Measurements from ENCODE around the gene MBOAT1. TPM values are rescaled to one million over a fixed set of nuclear protein-coding genes. Genes with fewer than 3 reads are reported as not detected.

The MBOAT1 gene, protein sequence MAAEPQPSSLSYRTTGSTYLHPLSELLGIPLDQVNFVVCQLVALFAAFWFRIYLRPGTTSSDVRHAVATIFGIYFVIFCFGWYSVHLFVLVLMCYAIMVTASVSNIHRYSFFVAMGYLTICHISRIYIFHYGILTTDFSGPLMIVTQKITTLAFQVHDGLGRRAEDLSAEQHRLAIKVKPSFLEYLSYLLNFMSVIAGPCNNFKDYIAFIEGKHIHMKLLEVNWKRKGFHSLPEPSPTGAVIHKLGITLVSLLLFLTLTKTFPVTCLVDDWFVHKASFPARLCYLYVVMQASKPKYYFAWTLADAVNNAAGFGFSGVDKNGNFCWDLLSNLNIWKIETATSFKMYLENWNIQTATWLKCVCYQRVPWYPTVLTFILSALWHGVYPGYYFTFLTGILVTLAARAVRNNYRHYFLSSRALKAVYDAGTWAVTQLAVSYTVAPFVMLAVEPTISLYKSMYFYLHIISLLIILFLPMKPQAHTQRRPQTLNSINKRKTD
- total RNA-seq, result 10 to 100 TPM; 11.1 to 47.2 (median 19.2) TPM
- 1 to 10 TPM; 2.4 to 5.5 (median 2.9) TPM for polyA plus RNA-seq
- long read RNA-seq, donor 1, partial matches to known transcripts, result 0 of 1 reads
- long read RNA-seq, donor 1, other reads (novel, unspliced or antisense), result 0 of 1 reads
- long read RNA-seq, donor 2, partial matches to known transcripts, result 0 of 1 reads
- long read RNA-seq, donor 2, other reads (novel, unspliced or antisense), result 0 of 1 reads
- long read RNA-seq, donor 3, partial matches to known transcripts, result 0 of 2 reads
- long read RNA-seq, donor 3, other reads (novel, unspliced or antisense), result 0 of 2 reads
- long read RNA-seq, donor 4, result 0 reads
- long read RNA-seq, donor 5, partial matches to known transcripts, result 5 of 6 reads
- long read RNA-seq, donor 5, other reads (novel, unspliced or antisense), result 0 of 6 reads
- long read RNA-seq, donor 6, partial matches to known transcripts, result 10 of 13 reads
- long read RNA-seq, donor 6, other reads (novel, unspliced or antisense), result 0 of 13 reads
- long read RNA-seq, donor 7, result 0 reads
- long read RNA-seq, donor 8, partial matches to known transcripts, result 5 of 5 reads
- long read RNA-seq, donor 8, other reads (novel, unspliced or antisense), result 0 of 5 reads
- long read RNA-seq, donor 9, result 0 reads
- long read RNA-seq, donor 10, result 0 reads

DNA sequence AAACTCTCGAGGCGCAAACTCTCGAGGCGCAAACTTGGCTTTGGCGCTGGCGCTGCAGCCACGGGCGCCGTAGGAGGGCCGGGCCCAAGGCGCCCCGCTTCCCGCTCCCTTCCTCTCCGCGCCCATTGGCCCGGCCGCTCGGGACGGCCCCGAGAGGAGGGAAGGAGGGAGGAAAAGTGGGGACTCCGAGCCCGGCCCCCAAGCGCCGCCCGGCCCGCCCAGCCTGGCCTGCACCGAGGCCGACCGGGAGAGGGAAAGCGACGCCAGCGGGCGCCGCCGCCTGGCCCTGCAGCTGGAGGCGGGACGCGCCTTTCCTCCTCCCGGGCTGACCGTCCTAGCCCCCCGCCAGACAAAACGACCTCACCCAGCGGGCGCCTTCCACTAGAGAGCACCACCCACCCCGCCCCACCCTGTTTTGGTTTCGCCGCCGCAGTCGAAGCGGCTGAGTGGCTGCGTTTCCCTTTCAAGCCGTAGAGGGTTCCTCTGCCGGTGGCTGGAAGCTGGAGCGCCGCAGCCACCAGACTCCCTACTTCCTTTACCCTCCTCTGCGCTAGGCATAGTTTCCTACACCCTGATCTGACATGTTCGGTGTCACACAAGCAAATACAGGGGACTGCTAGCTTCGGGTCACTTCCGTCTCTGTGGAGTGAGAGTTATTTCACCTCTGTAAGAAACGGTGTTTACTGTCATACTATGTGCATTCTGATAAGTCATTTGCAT, at the start of gene MBOAT1:
Gene MBOAT1 (minus strand): TSS at position 78 of the 720 bp plus-strand sequence. CDS start 235 bp downstream, outside the sequence.
- peak within 1 kb of the TSS; percentile 91 to 97 (median 93) for H3K27ac ChIP-seq
- 0 to 1% (median 0%) methylated on average over 25 to 55 of the region's 60 CpGs for WGBS, 5 donors
- H3K4me1 ChIP-seq, result peaks cover 37 to 63% (median 54%) of the 10 kb centered on the region in 4 donors
- intact Hi-C loops (cut with DNase I; ENCODE audit: low total_unique reads), result no loop called here
- no peaks in the 10 kb centered on the region for H3K27me3 ChIP-seq
- TF ChIP-seq EP300 (IDR thresholded peaks at IDR 0.05) (no peak), POLR2AphosphoS5 (IDR thresholded peaks at IDR 0.05) (peak; percentile 31 to 88 (median 79)), POLR2A (IDR thresholded peaks at IDR 0.05) (peak in 1 of 4 donors; percentile 11)
- TF ChIP-seq, protein P1, sequence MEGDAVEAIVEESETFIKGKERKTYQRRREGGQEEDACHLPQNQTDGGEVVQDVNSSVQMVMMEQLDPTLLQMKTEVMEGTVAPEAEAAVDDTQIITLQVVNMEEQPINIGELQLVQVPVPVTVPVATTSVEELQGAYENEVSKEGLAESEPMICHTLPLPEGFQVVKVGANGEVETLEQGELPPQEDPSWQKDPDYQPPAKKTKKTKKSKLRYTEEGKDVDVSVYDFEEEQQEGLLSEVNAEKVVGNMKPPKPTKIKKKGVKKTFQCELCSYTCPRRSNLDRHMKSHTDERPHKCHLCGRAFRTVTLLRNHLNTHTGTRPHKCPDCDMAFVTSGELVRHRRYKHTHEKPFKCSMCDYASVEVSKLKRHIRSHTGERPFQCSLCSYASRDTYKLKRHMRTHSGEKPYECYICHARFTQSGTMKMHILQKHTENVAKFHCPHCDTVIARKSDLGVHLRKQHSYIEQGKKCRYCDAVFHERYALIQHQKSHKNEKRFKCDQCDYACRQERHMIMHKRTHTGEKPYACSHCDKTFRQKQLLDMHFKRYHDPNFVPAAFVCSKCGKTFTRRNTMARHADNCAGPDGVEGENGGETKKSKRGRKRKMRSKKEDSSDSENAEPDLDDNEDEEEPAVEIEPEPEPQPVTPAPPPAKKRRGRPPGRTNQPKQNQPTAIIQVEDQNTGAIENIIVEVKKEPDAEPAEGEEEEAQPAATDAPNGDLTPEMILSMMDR (IDR thresholded peaks at IDR 0.05), result peak in 1 of 7 experiments; percentile 26
- no peaks in the 10 kb centered on the region for H3K36me3 ChIP-seq
- H3K4me3 ChIP-seq, result peak within 1 kb of the TSS; percentile 63 to 88 (median 84)
- DNase-seq, result peak; percentile 91 to 97
- H3K9me3 ChIP-seq, result no peaks in the 10 kb centered on the region

DNA sequence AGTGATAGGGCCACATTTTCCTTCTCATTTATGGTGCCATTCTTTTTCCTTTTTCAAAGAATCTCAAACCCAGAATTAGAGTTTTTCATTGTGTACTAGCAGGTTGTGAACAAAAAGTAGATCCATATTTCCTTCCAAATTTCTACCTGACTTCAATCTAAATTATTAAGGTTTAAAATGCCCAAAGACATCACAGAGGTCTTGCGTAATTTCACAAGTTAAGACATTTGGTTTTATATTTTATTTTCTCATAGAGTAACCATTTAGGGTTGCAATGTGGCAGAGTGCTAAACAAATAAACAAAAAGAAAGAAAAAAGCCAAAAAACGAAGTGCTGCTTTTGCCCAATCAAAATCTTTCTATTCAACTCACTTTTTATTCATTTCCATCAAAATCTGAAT, 49.4 kb upstream of the MBOAT1 start:
- Histone ChIP-seq H3K4me1 (no peaks in the 10 kb centered on the region), H3K4me3 (no peak overlapping the region), H3K36me3 (no peaks in the 10 kb centered on the region), H3K27ac (no peak overlapping the region), H3K27me3 (no peaks in the 10 kb centered on the region), H3K9me3 (peaks cover 0 to 7% (median 0%) of the 10 kb centered on the region in 4 donors)
- intact Hi-C loops (cut with DNase I; ENCODE audit: low total_unique reads), result no loop called here
- no peak for DNase-seq
- WGBS, 5 donors, result 85 to 90% (median 88%) methylated on average over 2 of the region's 2 CpGs
- TF ChIP-seq POLR2AphosphoS5 (IDR thresholded peaks at IDR 0.05) (no peak), EP300 (IDR thresholded peaks at IDR 0.05) (no peak), POLR2A (IDR thresholded peaks at IDR 0.05) (no peak)
- TF ChIP-seq, protein P1 (IDR thresholded peaks at IDR 0.05), result no peak

DNA sequence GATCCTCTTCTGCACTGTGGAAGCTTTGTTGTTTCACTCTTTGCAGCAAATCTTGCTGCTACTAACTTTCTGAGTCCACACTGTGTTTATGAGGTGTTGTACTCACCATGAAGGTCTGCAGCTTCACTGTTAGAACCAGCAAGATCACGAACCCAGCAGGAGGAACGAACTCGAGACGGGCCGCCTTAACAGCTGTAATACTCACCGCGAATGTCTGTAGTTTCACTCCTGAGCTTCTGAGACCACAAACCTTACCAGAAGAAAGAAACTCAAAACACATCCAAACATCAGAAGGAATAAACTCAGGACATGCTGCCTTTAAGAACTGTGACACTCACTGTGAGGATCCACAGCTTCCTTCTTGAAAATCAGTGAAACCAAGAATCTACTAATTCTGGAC, 48.1 kb upstream of the MBOAT1 start:
- Histone ChIP-seq H3K4me1 (no peaks in the 10 kb centered on the region), H3K36me3 (no peaks in the 10 kb centered on the region), H3K27me3 (no peaks in the 10 kb centered on the region), H3K9me3 (peaks cover 0 to 7% (median 0%) of the 10 kb centered on the region in 4 donors), H3K4me3 (no peak overlapping the region), H3K27ac (no peak overlapping the region)
- 87 to 97% (median 93%) methylated on average over 7 of the region's 7 CpGs for WGBS, 5 donors
- DNase-seq, result no peak
- TF ChIP-seq, protein P1 (IDR thresholded peaks at IDR 0.05), result no peak
- no peak for TF ChIP-seq EP300 (IDR thresholded peaks at IDR 0.05)
- intact Hi-C loops (cut with DNase I; ENCODE audit: low total_unique reads), result no loop called here

Measured in stomach (tissue), 19 donors.